ENCODE measurements around the gene RASSF3. TPM values are rescaled to one million over a fixed set of nuclear protein-coding genes. Genes with fewer than 3 reads are reported as not detected.
"Not testable (repeated sequence)": the region's sequence is repeated elsewhere in the genome, so short reads cannot be mapped to it uniquely, and the experiment has no call there.

Gene RASSF3
- polyA plus RNA-seq, 6 donors from 2014 or later, result 3.2 to 7.8 (median 4.5) TPM

DNA sequence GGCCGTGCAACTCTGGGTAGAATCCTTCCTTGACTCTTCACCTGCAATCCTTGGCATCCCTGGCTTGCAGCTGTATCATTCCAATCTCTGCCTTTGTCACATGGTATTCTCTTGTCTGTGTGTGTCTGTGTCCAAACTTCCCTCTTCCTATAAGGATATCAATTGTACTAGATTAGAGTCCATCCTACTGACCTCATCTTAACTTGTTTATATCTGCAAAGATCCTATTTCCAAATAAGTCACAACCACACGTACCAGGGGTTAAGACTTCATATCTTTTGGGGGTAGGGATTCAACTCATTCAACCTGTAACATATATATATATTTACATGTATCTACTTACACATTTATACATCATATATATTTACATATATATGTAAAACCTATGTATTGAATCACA is 29.6 kb upstream of the RASSF3 start:
- Mint-ChIP-seq H3K9me3 (peaks cover 0 to 7% (median 0%) of the 10 kb centered on the region in 7 donors), H3K36me3 (no peaks in the 10 kb centered on the region), H3K27ac (no peak overlapping the region), H3K4me1 (peaks cover 13 to 20% (median 20%) of the 10 kb centered on the region in 3 donors), H3K4me3 (no peak overlapping the region), H3K27me3 (peaks cover 0 to 11% (median 0%) of the 10 kb centered on the region in 3 donors)
- DNase-seq (no peak), ATAC-seq (ENCODE audit: low read depth in 2 of 2) (no peak)

DNA sequence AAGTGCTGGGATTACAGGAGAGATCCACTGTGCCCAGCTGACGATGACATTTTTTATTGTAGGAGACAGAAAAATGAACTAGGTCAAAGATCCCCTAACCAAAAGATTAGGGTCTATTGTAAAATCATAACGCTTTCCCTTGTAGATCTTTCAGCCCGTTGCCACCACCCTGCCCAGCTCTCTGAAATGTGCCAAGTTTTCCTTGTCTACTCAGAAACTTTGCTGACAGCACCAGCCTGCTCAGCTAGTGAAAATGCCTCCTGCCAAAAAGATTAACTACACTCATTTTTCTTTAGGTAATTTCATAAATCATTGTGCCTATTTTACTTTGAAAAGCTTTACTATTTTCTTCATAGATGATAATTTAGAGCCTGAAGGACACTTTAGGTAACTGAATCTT is 28.2 kb upstream of the RASSF3 start:
- peaks cover 0 to 11% (median 0%) of the 10 kb centered on the region in 3 donors for H3K27me3 Mint-ChIP-seq
- H3K27ac Mint-ChIP-seq, result no peak overlapping the region
- DNase-seq, result no peak
- H3K4me1 Mint-ChIP-seq, result peaks cover 13 to 20% (median 20%) of the 10 kb centered on the region in 3 donors
- no peaks in the 10 kb centered on the region for H3K9me3 Mint-ChIP-seq
- ATAC-seq (ENCODE audit: low read depth in 2 of 2), result no peak
- H3K4me3 Mint-ChIP-seq, result no peak overlapping the region
- H3K36me3 Mint-ChIP-seq, result no peaks in the 10 kb centered on the region

DNA sequence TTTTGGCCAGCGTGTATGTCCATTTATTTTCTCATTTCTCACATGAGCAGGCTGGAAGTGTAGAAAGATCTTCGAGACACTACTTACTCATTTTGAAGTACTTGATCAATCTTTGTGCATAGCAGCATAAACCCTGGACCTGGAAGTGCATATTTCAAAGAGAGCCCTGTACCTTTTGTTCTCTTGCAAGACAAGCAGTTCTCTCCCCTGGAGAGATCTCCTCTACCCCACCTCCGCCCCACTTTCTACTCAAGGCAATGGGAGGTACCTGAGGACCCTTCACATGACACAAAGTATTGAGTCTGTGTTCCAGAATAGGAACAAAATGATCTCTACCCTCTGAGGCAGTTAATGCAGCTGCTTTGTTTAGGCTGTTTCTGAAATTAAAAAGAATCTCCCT is 27.4 kb upstream of the RASSF3 start:
- H3K9me3 Mint-ChIP-seq, result no peaks in the 10 kb centered on the region
- no peak for ATAC-seq (ENCODE audit: low read depth in 2 of 2)
- peak overlapping the region in 4 of 8 donors; percentile 32 to 69 (median 54) for H3K4me3 Mint-ChIP-seq
- no peaks in the 10 kb centered on the region for H3K36me3 Mint-ChIP-seq
- H3K27me3 Mint-ChIP-seq, result peaks cover 0 to 11% (median 0%) of the 10 kb centered on the region in 3 donors
- peak overlapping the region in 2 of 6 donors; percentile 1 to 52 for H3K27ac Mint-ChIP-seq
- H3K4me1 Mint-ChIP-seq, result peaks cover 13 to 20% (median 20%) of the 10 kb centered on the region in 3 donors
- no peak for DNase-seq

DNA sequence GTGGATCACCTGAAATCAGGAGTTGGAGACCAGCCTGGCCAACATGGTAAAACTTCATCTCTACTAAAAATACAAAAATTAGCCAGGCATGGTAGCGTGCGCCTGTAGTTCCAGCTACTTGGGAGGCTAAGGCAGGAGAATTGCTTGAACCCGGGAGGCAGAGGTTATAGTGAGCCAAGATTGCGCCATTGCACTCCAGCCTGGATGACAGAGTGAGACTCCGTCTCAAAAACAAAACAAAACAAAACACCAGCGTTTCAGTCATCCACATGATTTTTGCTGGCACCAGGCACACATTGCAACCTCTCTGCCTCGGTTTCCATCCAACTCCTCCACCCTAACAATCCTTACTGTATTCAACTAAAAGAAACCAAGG is 26.9 kb upstream of the RASSF3 start:
- not testable (repeated sequence) for H3K27ac Mint-ChIP-seq
- peaks cover 13 to 20% (median 20%) of the 10 kb centered on the region in 3 donors for H3K4me1 Mint-ChIP-seq
- peaks cover 0 to 11% (median 0%) of the 10 kb centered on the region in 3 donors for H3K27me3 Mint-ChIP-seq

DNA sequence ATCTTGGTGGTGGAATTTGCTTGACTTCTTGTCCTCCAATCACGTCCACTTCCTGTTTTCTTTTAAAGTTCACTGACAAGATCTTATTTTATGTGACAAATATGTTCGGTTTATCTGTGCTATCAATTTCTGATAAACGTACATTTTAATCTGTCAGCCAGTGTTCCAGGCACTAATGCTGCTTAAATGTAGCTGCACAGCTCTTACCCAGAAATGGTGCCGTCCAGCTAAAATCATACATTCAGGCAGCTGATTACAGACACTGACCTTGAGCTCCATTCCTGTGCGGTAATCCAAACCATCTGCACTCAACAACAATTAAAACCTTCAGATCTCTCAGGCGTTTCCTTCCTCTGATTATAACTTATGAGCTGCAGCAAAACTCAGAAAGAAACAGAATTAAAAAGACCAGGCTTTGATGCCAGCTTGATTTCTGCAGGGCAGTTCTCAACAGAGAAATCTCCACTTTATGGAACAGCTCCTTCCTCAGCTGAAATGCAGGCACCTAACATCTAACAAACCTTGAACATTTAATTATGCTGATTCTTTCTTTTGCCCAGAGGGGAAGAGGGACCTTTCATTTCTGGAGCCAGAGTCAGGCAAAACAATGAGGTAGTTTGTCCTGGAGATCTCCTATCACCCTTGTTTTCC is 26.4 kb upstream of the RASSF3 start:
- Mint-ChIP-seq H3K36me3 (no peaks in the 10 kb centered on the region), H3K9me3 (no peaks in the 10 kb centered on the region), H3K27me3 (peaks cover 0 to 11% (median 0%) of the 10 kb centered on the region in 3 donors), H3K4me1 (peaks cover 13 to 20% (median 20%) of the 10 kb centered on the region in 3 donors), H3K27ac (peak overlapping the region in 3 of 6 donors; percentile 21 to 88 (median 61)), H3K4me3 (peak overlapping the region in 7 of 8 donors; percentile 5 to 78 (median 48))
- ATAC-seq (ENCODE audit: low read depth in 2 of 2), result peak in 1 of 2 donors; percentile 10
- DNase-seq, result no peak

More for the DNA sequence above, 26.9 kb upstream of the RASSF3 start:
- not testable (repeated sequence) for H3K9me3 Mint-ChIP-seq; DNase-seq; ATAC-seq (ENCODE audit: low read depth in 2 of 2); H3K36me3 Mint-ChIP-seq
- H3K4me3 Mint-ChIP-seq, result peak overlapping the region in 7 of 8 donors; percentile 5 to 78 (median 48)

DNA sequence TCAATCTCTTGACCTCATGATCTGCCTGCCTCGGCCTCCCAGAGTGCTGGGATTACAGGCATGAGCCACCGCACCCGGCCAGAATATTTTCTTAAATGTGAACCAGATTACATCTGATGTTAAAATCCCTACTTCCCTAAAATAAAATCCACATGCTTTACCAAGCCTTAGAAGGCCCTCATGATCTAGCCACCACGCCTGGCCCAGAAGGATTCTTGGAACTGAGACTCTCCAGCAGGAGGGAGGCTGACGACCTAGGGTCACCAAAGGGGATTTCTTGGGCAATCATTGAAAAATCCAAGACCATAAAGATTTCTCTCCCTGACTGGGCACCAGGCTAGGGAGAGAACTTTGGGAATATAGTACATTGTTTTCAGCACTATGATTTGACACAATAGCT is 25.2 kb upstream of the RASSF3 start:
- peak overlapping the region in 1 of 6 donors; percentile 12 for H3K27ac Mint-ChIP-seq
- no peak overlapping the region for H3K4me3 Mint-ChIP-seq

DNA sequence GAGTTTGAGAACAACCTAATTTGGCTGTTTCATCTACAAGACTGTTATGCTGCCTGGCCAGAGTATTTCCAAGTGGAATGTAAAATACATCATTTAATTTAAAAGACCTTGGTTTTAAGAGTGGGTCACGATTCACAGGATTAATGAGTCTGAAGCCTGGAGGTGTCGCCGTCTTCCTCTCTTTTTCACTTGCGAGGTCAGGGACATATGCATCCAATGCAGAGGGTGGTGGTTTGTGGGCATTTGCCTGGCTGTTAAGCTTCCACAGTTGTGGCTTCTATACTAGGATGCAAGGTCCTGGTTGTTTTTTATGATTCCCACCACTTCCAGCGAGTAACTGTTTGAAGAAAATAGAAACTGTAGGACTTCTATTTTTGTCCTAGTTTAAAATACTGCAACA is 22.8 kb upstream of the RASSF3 start:
- Mint-ChIP-seq H3K27ac (no peak overlapping the region), H3K36me3 (no peaks in the 10 kb centered on the region)
- ATAC-seq (ENCODE audit: low read depth in 2 of 2), result no peak

More for the DNA sequence above, 25.2 kb upstream of the RASSF3 start:
- DNase-seq (no peak), ATAC-seq (ENCODE audit: low read depth in 2 of 2) (no peak)
- Mint-ChIP-seq H3K4me1 (peaks cover 13 to 20% (median 20%) of the 10 kb centered on the region in 3 donors), H3K9me3 (no peaks in the 10 kb centered on the region), H3K27me3 (peaks cover 0 to 11% (median 0%) of the 10 kb centered on the region in 3 donors), H3K36me3 (no peaks in the 10 kb centered on the region)

DNA sequence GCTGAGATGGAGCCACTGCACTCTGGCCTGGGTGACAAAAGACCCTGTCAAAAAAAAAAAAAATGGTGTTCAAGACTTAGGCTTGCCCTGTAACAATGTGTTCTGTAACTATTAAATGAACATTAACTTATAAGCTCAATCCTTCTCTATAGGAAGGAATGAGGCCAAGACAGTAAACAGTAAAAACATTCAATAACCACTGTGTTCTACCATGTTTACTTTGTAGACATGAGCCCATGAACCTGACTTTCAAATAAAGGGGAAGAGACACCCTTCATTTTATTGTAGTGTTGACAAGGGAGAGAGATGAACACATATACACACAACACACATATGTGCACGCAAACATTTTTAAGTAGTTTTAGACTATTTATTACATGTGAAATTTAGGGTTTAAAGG is 20.1 kb upstream of the RASSF3 start:
- H3K27me3 Mint-ChIP-seq, result no peaks in the 10 kb centered on the region
- DNase-seq, result no peak
- no peaks in the 10 kb centered on the region for H3K36me3 Mint-ChIP-seq
- no peak overlapping the region for H3K4me3 Mint-ChIP-seq
- H3K27ac Mint-ChIP-seq, result no peak overlapping the region
- ATAC-seq (ENCODE audit: low read depth in 2 of 2), result no peak
- no peaks in the 10 kb centered on the region for H3K9me3 Mint-ChIP-seq
- no peaks in the 10 kb centered on the region for H3K4me1 Mint-ChIP-seq

More for the DNA sequence above, 22.8 kb upstream of the RASSF3 start:
- peaks cover 13 to 20% (median 16%) of the 10 kb centered on the region in 3 donors for H3K4me1 Mint-ChIP-seq
- no peak for DNase-seq
- H3K9me3 Mint-ChIP-seq, result no peaks in the 10 kb centered on the region
- H3K27me3 Mint-ChIP-seq, result peaks cover 0 to 7% (median 0%) of the 10 kb centered on the region in 3 donors
- H3K4me3 Mint-ChIP-seq, result no peak overlapping the region

DNA sequence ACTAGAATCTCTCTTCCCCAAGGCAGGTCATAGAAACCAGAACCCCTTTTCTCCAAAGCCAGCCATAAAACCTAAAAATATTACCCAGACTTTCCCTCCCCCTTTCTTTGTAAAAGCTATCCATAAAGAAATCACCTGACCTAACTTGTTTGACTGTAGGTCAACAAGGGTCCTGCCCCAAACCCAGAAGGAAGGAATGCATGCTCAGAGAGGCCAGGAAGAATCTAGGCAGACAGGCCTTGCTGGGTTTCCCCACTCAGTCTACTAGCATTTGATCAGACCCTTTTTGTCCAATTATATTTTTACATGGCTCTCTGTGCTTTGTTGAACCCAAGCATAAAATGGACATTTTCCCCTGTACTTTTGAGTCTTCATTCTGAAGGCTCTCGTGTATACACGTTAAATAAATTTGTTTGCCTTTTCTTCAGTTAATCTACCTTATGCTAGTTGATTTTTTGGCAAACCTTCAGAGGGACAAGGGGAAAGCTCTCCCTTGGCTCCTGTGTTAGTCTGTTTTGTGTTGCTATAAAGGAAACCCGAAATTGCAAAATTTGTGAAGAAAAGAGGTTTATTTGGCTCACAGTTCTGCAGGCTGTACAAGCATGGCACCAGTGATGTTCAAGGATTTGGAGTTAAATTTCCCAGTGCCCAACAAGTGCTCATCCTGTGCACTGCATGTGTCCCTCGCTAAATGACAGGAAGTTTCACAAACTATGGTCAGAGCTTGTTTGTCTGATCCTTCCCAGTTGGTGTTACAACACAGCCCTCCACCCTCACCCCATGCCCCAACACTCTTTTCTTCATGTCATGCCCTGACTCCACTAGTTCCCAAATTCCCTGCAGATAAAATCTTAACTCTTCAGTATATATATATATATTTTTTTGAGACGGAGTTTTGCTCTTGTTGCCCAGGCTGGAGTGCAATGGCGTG is 14.2 kb upstream of the RASSF3 start:
- no peaks in the 10 kb centered on the region for H3K9me3 Mint-ChIP-seq
- H3K4me3 Mint-ChIP-seq, result peak overlapping the region in 1 of 8 donors; percentile 36
- DNase-seq, result no peak
- no peaks in the 10 kb centered on the region for H3K27me3 Mint-ChIP-seq
- no peaks in the 10 kb centered on the region for H3K36me3 Mint-ChIP-seq
- H3K4me1 Mint-ChIP-seq, result peaks cover 0 to 3% (median 0%) of the 10 kb centered on the region in 3 donors
- ATAC-seq (ENCODE audit: low read depth in 2 of 2), result no peak
- H3K27ac Mint-ChIP-seq, result peak overlapping the region in 1 of 6 donors; percentile 76

DNA sequence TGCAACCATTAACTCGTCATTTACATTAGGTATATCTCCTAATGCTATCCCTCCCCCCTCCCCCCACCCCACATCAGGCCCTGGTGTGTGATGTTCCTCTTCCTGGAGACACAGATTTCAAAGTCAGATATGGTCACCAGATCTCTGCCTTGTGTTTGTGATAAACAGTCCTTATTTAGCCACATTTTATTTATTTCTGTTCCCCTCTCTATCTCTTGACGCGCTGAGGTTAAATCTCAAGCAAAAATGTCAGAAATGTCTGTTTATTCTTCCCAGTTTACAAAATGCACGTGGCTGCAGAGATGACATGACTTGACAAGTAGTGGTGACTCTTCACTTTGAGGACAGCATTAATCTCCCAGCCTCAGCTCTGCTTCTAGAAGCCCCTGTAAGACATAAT is 11.5 kb upstream of the RASSF3 start:
- no peaks in the 10 kb centered on the region for H3K36me3 Mint-ChIP-seq
- H3K27ac Mint-ChIP-seq, result no peak overlapping the region
- no peaks in the 10 kb centered on the region for H3K9me3 Mint-ChIP-seq
- H3K4me3 Mint-ChIP-seq, result no peak overlapping the region
- ATAC-seq (ENCODE audit: low read depth in 2 of 2) (no peak), DNase-seq (no peak)
- peaks cover 0 to 3% (median 0%) of the 10 kb centered on the region in 3 donors for H3K4me1 Mint-ChIP-seq
- no peaks in the 10 kb centered on the region for H3K27me3 Mint-ChIP-seq

DNA sequence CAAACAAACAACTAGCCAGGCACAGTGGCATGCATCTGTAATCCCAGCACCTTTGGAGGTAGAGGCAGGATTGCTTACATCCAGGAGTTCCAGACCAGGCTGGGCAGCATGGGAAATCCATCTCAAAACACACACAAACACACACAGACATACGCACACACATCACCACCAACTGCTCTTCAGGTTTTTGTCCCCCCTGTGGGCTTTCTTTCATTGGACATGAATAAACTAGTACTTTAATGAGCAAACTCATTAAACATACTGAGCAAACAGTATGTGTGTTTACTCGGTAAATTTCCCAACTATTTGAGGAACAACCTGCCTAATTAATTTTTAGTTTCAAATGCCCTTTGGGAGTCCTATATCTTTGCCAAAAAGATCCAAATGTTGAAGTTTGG is 10.1 kb upstream of the RASSF3 start:
- DNase-seq (no peak), ATAC-seq (ENCODE audit: low read depth in 2 of 2) (no peak)
- H3K4me1 Mint-ChIP-seq, result peaks cover 0 to 3% (median 0%) of the 10 kb centered on the region in 3 donors
- no peak overlapping the region for H3K4me3 Mint-ChIP-seq
- H3K27ac Mint-ChIP-seq, result peak overlapping the region in 2 of 6 donors; percentile 1 to 28
- no peaks in the 10 kb centered on the region for H3K27me3 Mint-ChIP-seq
- H3K36me3 Mint-ChIP-seq, result no peaks in the 10 kb centered on the region
- H3K9me3 Mint-ChIP-seq, result no peaks in the 10 kb centered on the region

DNA sequence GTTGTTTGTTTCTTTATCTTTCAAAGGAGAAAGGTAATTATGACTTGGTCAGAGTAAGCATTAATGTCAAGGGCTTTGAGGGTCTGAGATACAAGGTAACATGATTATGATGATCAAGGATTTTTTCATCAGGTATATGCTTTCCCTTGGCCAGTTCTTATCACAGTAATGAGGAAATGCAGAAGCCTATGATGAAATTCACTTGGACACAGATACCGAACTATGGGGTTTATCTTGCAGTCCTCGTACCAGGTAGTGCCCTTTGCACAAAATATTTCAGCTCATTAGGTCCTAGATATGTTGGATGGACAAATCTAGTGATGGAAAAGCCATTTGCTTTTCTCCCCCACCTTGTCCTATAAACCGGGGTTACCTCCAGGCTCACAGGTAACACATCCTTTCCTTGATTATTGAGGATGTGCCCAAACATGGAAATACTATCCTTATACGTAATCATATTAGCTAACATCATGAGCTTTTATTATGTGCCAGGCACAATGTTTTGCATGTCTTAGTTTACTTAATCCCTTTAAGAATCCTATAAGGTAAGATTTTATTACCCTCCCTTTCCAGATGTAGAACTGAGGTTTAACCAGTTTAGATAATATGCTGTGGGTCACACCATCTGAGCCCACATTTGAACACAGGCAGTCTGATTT is 7.0 kb upstream of the RASSF3 start:
- no peaks in the 10 kb centered on the region for H3K9me3 Mint-ChIP-seq
- H3K27ac Mint-ChIP-seq, result peak overlapping the region in 1 of 6 donors; percentile 33
- DNase-seq (no peak), ATAC-seq (ENCODE audit: low read depth in 2 of 2) (no peak)
- H3K27me3 Mint-ChIP-seq, result no peaks in the 10 kb centered on the region
- peaks cover 0 to 3% (median 0%) of the 10 kb centered on the region in 3 donors for H3K4me1 Mint-ChIP-seq
- no peak overlapping the region for H3K4me3 Mint-ChIP-seq
- H3K36me3 Mint-ChIP-seq, result no peaks in the 10 kb centered on the region

DNA sequence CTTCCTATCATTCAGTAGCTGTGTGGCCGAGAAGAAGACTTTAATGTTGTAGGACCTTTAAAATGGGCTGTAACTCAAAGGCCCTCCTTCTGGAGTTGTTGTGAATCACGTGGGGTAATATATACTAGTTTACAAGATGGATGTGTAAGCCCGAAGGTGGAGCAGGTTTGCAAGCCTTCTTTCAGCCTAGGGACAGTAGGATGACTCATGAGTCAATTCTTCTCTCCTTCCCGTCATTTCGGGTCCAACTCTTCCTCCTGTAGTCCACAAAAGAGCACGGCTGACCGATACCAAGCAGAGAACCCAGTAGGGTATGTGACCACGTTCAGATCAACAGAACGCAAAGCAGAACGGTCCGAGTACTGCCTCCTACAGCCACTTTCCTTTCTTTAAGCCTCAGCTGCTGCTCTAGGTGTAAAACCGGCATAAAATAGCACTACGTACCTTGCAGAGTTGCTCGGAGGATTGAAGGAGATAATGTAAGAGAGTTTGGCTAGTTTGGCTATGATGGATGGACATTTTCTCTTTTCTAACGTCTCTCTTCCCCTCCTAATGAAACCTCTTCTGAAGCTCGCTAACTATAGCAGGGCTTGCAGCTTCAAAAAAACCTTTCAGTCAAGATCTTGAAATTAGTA is 1.3 kb upstream of the RASSF3 start:
- no peaks in the 10 kb centered on the region for H3K36me3 Mint-ChIP-seq
- peak; percentile 12 to 14 for ATAC-seq (ENCODE audit: low read depth in 2 of 2)
- H3K4me3 Mint-ChIP-seq, result peak overlapping the region; percentile 80 to 95 (median 91)
- H3K9me3 Mint-ChIP-seq, result no peaks in the 10 kb centered on the region
- peak; percentile 33 for DNase-seq
- H3K27ac Mint-ChIP-seq, result peak overlapping the region; percentile 8 to 97 (median 96)
- peaks cover 15 to 40% (median 34%) of the 10 kb centered on the region in 3 donors for H3K4me1 Mint-ChIP-seq
- no peaks in the 10 kb centered on the region for H3K27me3 Mint-ChIP-seq

All from naive B cell (primary cell).